Activated T-cell treated with anti-CD3 and anti-CD28 coated beads, Interleukin-2, amount 50 U/mL, for 72 hours (primary cell): Measurements from ENCODE around the gene ATG9A. TPM values are rescaled to one million over a fixed set of nuclear protein-coding genes. Genes with fewer than 3 reads are reported as not detected.

Source experiments
- ATAC-seq, 2 donors: fragments of 150-1000 bp; cut with Tn5 transposase; replicated peaks in 1 of 2; 2 replicates each; pipeline ENCODE4 v1.10.0; 2021; ENCODE audit warnings: moderate library complexity in 2 of 2, mild to moderate bottlenecking in 1 of 2
- DNase-seq, 2 donors: peaks; one replicate each; pipeline ENCODE4 v3.0.0; 2021 to 2022; ENCODE audit warnings: mixed read lengths in 1 of 2
- H3K27ac Mint-ChIP-seq: one replicate; pipeline ENCODE4 v1.8.0; 2022; ENCODE audit warnings: mild to moderate bottlenecking, moderate library complexity, mixed read lengths
- H3K27me3 Mint-ChIP-seq: one replicate; pipeline ENCODE4 v1.8.0; 2022; ENCODE audit warnings: low read depth, mixed read lengths
- H3K36me3 Mint-ChIP-seq, 2 donors: one replicate each; pipeline ENCODE4 v1.8.0; 2022; ENCODE audit warnings: mixed read lengths in 2 of 2, mild to moderate bottlenecking in 1 of 2; ENCODE audit not compliant: insufficient read depth in 2 of 2
- H3K4me1 Mint-ChIP-seq: one replicate; pipeline ENCODE4 v1.8.0; 2022; ENCODE audit warnings: low read depth, mixed read lengths
- H3K4me3 Mint-ChIP-seq, 2 donors: one replicate each; pipeline ENCODE4 v1.8.0; 2022; ENCODE audit warnings: mild to moderate bottlenecking in 2 of 2, mixed read lengths in 2 of 2, moderate library complexity in 2 of 2
- H3K9me3 Mint-ChIP-seq, 2 donors: one replicate each; pipeline ENCODE4 v1.8.0; 2022; ENCODE audit warnings: mixed read lengths in 2 of 2
- total RNA-seq, 2 donors: library from RNA; stranded (reverse); gene quantifications; one replicate each; pipeline ENCODE4 v1.2.3, GENCODE V29; 2022

ATG9A gene
- total RNA-seq, 2 donors from 2014 or later = 48.5 to 51.4 TPM

- H3K4me3 Mint-ChIP-seq = peak overlapping the region; percentile 83 to 89
- peak overlapping the region; percentile 63 for H3K27ac Mint-ChIP-seq
- ATAC-seq (no peak), DNase-seq (no peak)
- no peaks in the 10 kb centered on the region for H3K9me3 Mint-ChIP-seq
- H3K27me3 Mint-ChIP-seq = no peaks in the 10 kb centered on the region
- peaks cover 15 to 27% of the 10 kb centered on the region in 2 donors for H3K36me3 Mint-ChIP-seq
- peaks cover 47% of the 10 kb centered on the region for H3K4me1 Mint-ChIP-seq
These were observed 1.2 kb downstream of the ATG9A start for GRCh38 chr2:219228041-219228910.

GRCh38 chr2:219225350-219225749, 4.1 kb downstream of the ATG9A start:
- no peaks in the 10 kb centered on the region for H3K27me3 Mint-ChIP-seq
- peaks cover 13 to 23% of the 10 kb centered on the region in 2 donors for H3K36me3 Mint-ChIP-seq
- no peak overlapping the region for H3K27ac Mint-ChIP-seq
- ATAC-seq (no peak), DNase-seq (no peak)
- H3K9me3 Mint-ChIP-seq = no peaks in the 10 kb centered on the region
- H3K4me1 Mint-ChIP-seq = peaks cover 23% of the 10 kb centered on the region
- H3K4me3 Mint-ChIP-seq = no peak overlapping the region

GRCh38 chr2:219223831-219224610, 5.4 kb downstream of the ATG9A start:
- Mint-ChIP-seq H3K27ac (no peak overlapping the region), H3K27me3 (no peaks in the 10 kb centered on the region), H3K4me3 (no peak overlapping the region), H3K4me1 (peaks cover 22% of the 10 kb centered on the region), H3K36me3 (peaks cover 7 to 19% of the 10 kb centered on the region in 2 donors), H3K9me3 (no peaks in the 10 kb centered on the region)
- no peak for DNase-seq
- no peak for ATAC-seq

GRCh38 chr2:219221957-219222518, 7.4 kb downstream of the ATG9A start:
- Mint-ChIP-seq H3K9me3 (no peaks in the 10 kb centered on the region), H3K4me3 (no peak overlapping the region), H3K36me3 (peaks cover 7 to 19% of the 10 kb centered on the region in 2 donors), H3K27me3 (no peaks in the 10 kb centered on the region), H3K27ac (no peak overlapping the region), H3K4me1 (peaks cover 16% of the 10 kb centered on the region)
- DNase-seq (no peak), ATAC-seq (no peak)

GRCh38 chr2:219220652-219221402, 8.6 kb downstream of the ATG9A start:
- Mint-ChIP-seq H3K27ac (no peak overlapping the region), H3K4me3 (no peak overlapping the region), H3K36me3 (peaks cover 7 to 19% of the 10 kb centered on the region in 2 donors), H3K4me1 (peaks cover 15% of the 10 kb centered on the region), H3K9me3 (no peaks in the 10 kb centered on the region), H3K27me3 (no peaks in the 10 kb centered on the region)
- DNase-seq (no peak), ATAC-seq (no peak)

- DNase-seq (no peak), ATAC-seq (no peak)
- Mint-ChIP-seq H3K9me3 (no peaks in the 10 kb centered on the region), H3K4me3 (peak overlapping the region in 1 of 2 donors; percentile 89), H3K4me1 (peaks cover 15% of the 10 kb centered on the region), H3K27me3 (no peaks in the 10 kb centered on the region), H3K27ac (no peak overlapping the region), H3K36me3 (peaks cover 7 to 15% of the 10 kb centered on the region in 2 donors)
These were observed 9.5 kb downstream of the ATG9A start for GRCh38 chr2:219219784-219220532.

- Mint-ChIP-seq H3K27ac (peak within 1 kb of the TSS; percentile 77), H3K4me3 (peak within 1 kb of the TSS; percentile 86 to 89), H3K4me1 (peaks cover 15% of the 10 kb centered on the region), H3K9me3 (no peaks in the 10 kb centered on the region), H3K36me3 (peaks cover 10 to 13% of the 10 kb centered on the region in 2 donors), H3K27me3 (no peaks in the 10 kb centered on the region)
- ATAC-seq (peak; percentile 75 to 77), DNase-seq (peak; percentile 83 to 84)
These were observed 10.4 kb downstream of the ATG9A start, which contains the start of gene ABCB6 for GRCh38 chr2:219218732-219219701. ABCB6 (minus strand) TSS chr2:219218958; CDS start chr2:219218673, 285 bp downstream.

- ATAC-seq = peak; percentile 38 to 40
- Mint-ChIP-seq H3K4me3 (peak overlapping the region; percentile 86 to 89), H3K9me3 (no peaks in the 10 kb centered on the region), H3K36me3 (peaks cover 6 to 7% of the 10 kb centered on the region in 2 donors), H3K4me1 (peaks cover 15% of the 10 kb centered on the region), H3K27me3 (no peaks in the 10 kb centered on the region), H3K27ac (peak overlapping the region; percentile 77)
- DNase-seq = no peak
These were observed 11.2 kb downstream of the ATG9A start for GRCh38 chr2:219218217-219218731.

GRCh38 chr2:219216535-219216915, 12.9 kb downstream of the ATG9A start:
- no peak for ATAC-seq
- H3K36me3 Mint-ChIP-seq = peaks cover 5% of the 10 kb centered on the region in 2 donors
- peaks cover 25% of the 10 kb centered on the region for H3K4me1 Mint-ChIP-seq
- H3K27me3 Mint-ChIP-seq = no peaks in the 10 kb centered on the region
- peak overlapping the region in 1 of 2 donors; percentile 38 for H3K4me3 Mint-ChIP-seq
- DNase-seq = no peak
- H3K27ac Mint-ChIP-seq = peak overlapping the region; percentile 61
- no peaks in the 10 kb centered on the region for H3K9me3 Mint-ChIP-seq

- Mint-ChIP-seq H3K36me3 (peaks cover 2 to 3% of the 10 kb centered on the region in 2 donors), H3K9me3 (no peaks in the 10 kb centered on the region), H3K4me1 (peaks cover 30% of the 10 kb centered on the region), H3K27ac (no peak overlapping the region), H3K4me3 (no peak overlapping the region), H3K27me3 (no peaks in the 10 kb centered on the region)
- DNase-seq (no peak), ATAC-seq (no peak)
These were observed 13.4 kb downstream of the ATG9A start for GRCh38 chr2:219215871-219216534.
